Measurements from ENCODE around the gene CNOT6.
"Not testable (repeated sequence)": the region's sequence is repeated elsewhere in the genome, so short reads cannot be mapped to it uniquely, and the experiment has no call there.

The CNOT6 gene

GRCh38 chr5:180471866-180472265 is 22.3 kb upstream of the CNOT6 start:
- DNase-seq, result no peak

- no peak for DNase-seq
Measured at GRCh38 chr5:180472269-180472668, 21.9 kb upstream of the CNOT6 start.

- not testable (repeated sequence) for DNase-seq
Measured at GRCh38 chr5:180473386-180473785, 20.8 kb upstream of the CNOT6 start.

- no peak for DNase-seq
Measured at GRCh38 chr5:180474569-180474968, 19.6 kb upstream of the CNOT6 start.

- not testable (repeated sequence) for DNase-seq
Measured at GRCh38 chr5:180475969-180476524, 18.1 kb upstream of the CNOT6 start.

- DNase-seq, result no peak
Measured at GRCh38 chr5:180484813-180485212, 9.4 kb upstream of the CNOT6 start.

- DNase-seq, result no peak
Measured at GRCh38 chr5:180486636-180487149, 7.5 kb upstream of the CNOT6 start.

GRCh38 chr5:180487556-180487955 is 6.6 kb upstream of the CNOT6 start:
- no peak for DNase-seq

GRCh38 chr5:180491496-180491895 is 2.7 kb upstream of the CNOT6 start:
- DNase-seq, result no peak

GRCh38 chr5:180492226-180492903 is 1.8 kb upstream of the CNOT6 start:
- no peak for DNase-seq

- DNase-seq, result no peak
Measured at GRCh38 chr5:180494510-180495181, 467 bp downstream of the CNOT6 start.

GRCh38 chr5:180495292-180495691 is 1.1 kb downstream of the CNOT6 start:
- DNase-seq, result no peak

GRCh38 chr5:180495991-180496741 is 2.0 kb downstream of the CNOT6 start:
- DNase-seq, result no peak

GRCh38 chr5:180496806-180497205 is 2.6 kb downstream of the CNOT6 start:
- not testable (repeated sequence) for DNase-seq

- DNase-seq, result not testable (repeated sequence)
Measured at GRCh38 chr5:180497865-180498264, 3.7 kb downstream of the CNOT6 start.

- no peak for DNase-seq
Measured at GRCh38 chr5:180498378-180498777, 4.2 kb downstream of the CNOT6 start.

- DNase-seq, result no peak
Measured at GRCh38 chr5:180499684-180500083, 5.5 kb downstream of the CNOT6 start.

GRCh38 chr5:180500300-180500699 is 6.1 kb downstream of the CNOT6 start:
- DNase-seq, result peak; percentile 7

GRCh38 chr5:180507661-180508060 is 13.5 kb downstream of the CNOT6 start:
- DNase-seq, result no peak

GRCh38 chr5:180515294-180515693 is 21.1 kb downstream of the CNOT6 start:
- DNase-seq, result no peak

GRCh38 chr5:180515974-180516373 is 21.8 kb downstream of the CNOT6 start:
- not testable (repeated sequence) for DNase-seq

GRCh38 chr5:180516440-180516839 is 22.3 kb downstream of the CNOT6 start:
- no peak for DNase-seq

- no peak for DNase-seq
Measured at GRCh38 chr5:180519098-180519497, 24.9 kb downstream of the CNOT6 start.

All from CD4-positive, alpha-beta T cell treated with Interleukin-17A for 1 hour (primary cell).